ENCODE measurements around the gene PARD3.

GRCh38 chr10:34766266-34766600 lies 48.9 kb downstream of the PARD3 start:
- TF ChIP-seq CTCF (IDR thresholded peaks at IDR 0.05): no peak
- no peak for TF ChIP-seq POLR2A (IDR thresholded peaks at IDR 0.05)
